Liver (tissue), 9 donors: Measurements from ENCODE around the gene C19orf25. TPM values are rescaled to one million over a fixed set of nuclear protein-coding genes. Genes with fewer than 3 reads are reported as not detected.

ENCODE experiments used
- DNase-seq: peaks from one replicate; pipeline ENCODE4 v3.0.0-alpha.2; 2017; ENCODE audit warnings: low spot score
- H3K27ac ChIP-seq, 2 donors: one replicate each; pipeline ENCODE4 v1.7.0; 2013; ENCODE audit warnings: inconsistent platforms in 2 of 2, low read length in 2 of 2, control low read depth in 1 of 2, low read depth in 1 of 2, mild to moderate bottlenecking in 1 of 2
- H3K27me3 ChIP-seq, 4 donors: one replicate each; pipeline versions ENCODE4 v1.6.1 to v1.7.0; 2013; ENCODE audit warnings: low read length in 3 of 4, inconsistent platforms in 1 of 4, mild to moderate bottlenecking in 1 of 4, moderate library complexity in 1 of 4; ENCODE audit not compliant: control insufficient read depth in 4 of 4, insufficient read depth in 4 of 4
- H3K36me3 ChIP-seq, 4 donors: one replicate each; pipeline versions ENCODE4 v1.6.1 to v1.7.0; 2013; ENCODE audit warnings: low read length in 3 of 4, mild to moderate bottlenecking in 3 of 4, low read depth in 1 of 4, moderate library complexity in 1 of 4; ENCODE audit not compliant: control insufficient read depth in 4 of 4, insufficient read depth in 3 of 4
- H3K4me1 ChIP-seq, 4 donors: one replicate each; pipeline versions ENCODE4 v1.6.1 to v1.7.0; 2013; ENCODE audit warnings: low read length in 3 of 4, mild to moderate bottlenecking in 3 of 4, moderate library complexity in 1 of 4; ENCODE audit not compliant: control insufficient read depth in 4 of 4, insufficient read depth in 4 of 4
- H3K4me3 ChIP-seq, 3 donors: one replicate each; pipeline versions ENCODE4 v1.6.1 to v1.7.0; 2013; ENCODE audit warnings: low read length in 3 of 3, control low read depth in 1 of 3, low read depth in 1 of 3, mild to moderate bottlenecking in 1 of 3
- H3K9ac ChIP-seq, 2 donors: one replicate each; pipeline ENCODE4 v1.7.0; 2013; ENCODE audit warnings: low read length in 2 of 2, mild to moderate bottlenecking in 2 of 2, moderate library complexity in 2 of 2, control low read depth in 1 of 2, low read depth in 1 of 2
- H3K9me3 ChIP-seq, 4 donors: one replicate each; pipeline versions ENCODE4 v1.6.1 to v1.7.0; 2013; ENCODE audit warnings: low read length in 3 of 4; ENCODE audit not compliant: control insufficient read depth in 4 of 4
- ATF3 ChIP-seq: IDR thresholded peaks from 2 replicates; pipeline ENCODE4 v1.6.1; 2016; ENCODE audit warnings: antibody characterized with exemption
- CTCF ChIP-seq: fragments of 150-350 bp; IDR thresholded peaks from 2 replicates; pipeline ENCODE4 v1.5.1; 2017; ENCODE audit warnings: improper control_type of control experiment, low read depth, low read length; ENCODE audit not compliant: missing input control
- EGR1 ChIP-seq, 2 donors: IDR thresholded peaks; 2 replicates each; pipeline ENCODE4 v1.6.1; 2016 to 2018; ENCODE audit warnings: antibody characterized with exemption in 2 of 2, low read depth in 2 of 2
- FOXA1 ChIP-seq: IDR thresholded peaks from 2 replicates; pipeline ENCODE4 v1.6.1; 2016; ENCODE audit warnings: antibody characterized with exemption
- FOXA2 ChIP-seq: IDR thresholded peaks from 2 replicates; pipeline ENCODE4 v1.6.1; 2016; ENCODE audit warnings: antibody characterized with exemption
- HNF4A ChIP-seq, 2 donors: conservative IDR thresholded peaks; 2 replicates each; pipeline ENCODE4 v1.6.1; 2016; ENCODE audit warnings: antibody characterized with exemption in 2 of 2, mild to moderate bottlenecking in 2 of 2
- JUND ChIP-seq, 2 donors: IDR thresholded peaks; 2 replicates each; pipeline ENCODE4 v1.6.1; 2016; ENCODE audit warnings: antibody characterized with exemption in 2 of 2
- MAX ChIP-seq: IDR thresholded peaks from 2 replicates; pipeline ENCODE4 v1.6.1; 2016; ENCODE audit warnings: antibody characterized with exemption
- RAD21 ChIP-seq, 2 donors: IDR thresholded peaks; 2 replicates each; pipeline ENCODE4 v1.6.1; 2016; ENCODE audit warnings: antibody characterized with exemption in 2 of 2, mild to moderate bottlenecking in 2 of 2
- RXRA ChIP-seq, 2 donors: IDR thresholded peaks; 2 replicates each; pipeline ENCODE4 v1.6.1; 2017 to 2018; ENCODE audit warnings: antibody characterized with exemption in 2 of 2, mild to moderate bottlenecking in 1 of 2
- SP1 ChIP-seq: IDR thresholded peaks from 2 replicates; pipeline ENCODE4 v1.6.1; 2018; ENCODE audit warnings: antibody characterized with exemption, mild to moderate bottlenecking
- YY1 ChIP-seq: IDR thresholded peaks from 2 replicates; pipeline ENCODE4 v1.6.1; 2016; ENCODE audit warnings: antibody characterized with exemption, mild to moderate bottlenecking
- ZBTB33 ChIP-seq: IDR thresholded peaks from 2 replicates; pipeline ENCODE4 v1.6.1; 2016; ENCODE audit warnings: antibody characterized with exemption
- WGBS: extraction: QIAGEN DNeasy Blood & Tissue Kit; methylation state at CpG from one replicate; pipeline ENCODE4 v1.1.7; 2013; 5-methylcytosine and 5-hydroxymethylcytosine counted together
- polyA plus RNA-seq, 2 donors: library from polyadenylated mRNA; stranded (reverse) in 1 of 2; unstranded in 1 of 2; fragments of 200-250 nt in 1 of 2; fragments of >200 nt in 1 of 2; fragmentation: Nextera tagmentation in 1 of 2; extraction: Ambion mirVana in 1 of 2; gene quantifications; one replicate each; pipeline versions ENCODE4 v1.2.1 to v1.2.3, GENCODE V29; 2013 to 2015
- total RNA-seq, 2 donors: library from RNA; depleted of rRNA; stranded (reverse); fragments of >200 nt; gene quantifications; one replicate each; pipeline ENCODE4 v1.2.3, GENCODE V29; 2014
- donor health status: healthy.
- donor health status: healthy.
- donor health status: healthy.
- donor health status: healthy.
- donor health status: healthy.

Gene C19orf25
- total and polyA plus RNA-seq, 4 donors = 15.1 to 19.8 (median 18.5) TPM

GRCh38 chr19:1451916-1452801, 26.9 kb downstream of the C19orf25 start (continued):
- TF ChIP-seq JUND (IDR thresholded peaks at IDR 0.05) (no peak), SP1 (no peak), ZBTB33 (no peak), RXRA (IDR thresholded peaks at IDR 0.05) (no peak)

- Histone ChIP-seq H3K9me3 (no peaks in the 10 kb centered on the region), H3K27ac (no peak overlapping the region), H3K4me3 (no peak overlapping the region), H3K27me3 (peaks cover 11 to 26% (median 20%) of the 10 kb centered on the region in 4 donors), H3K9ac (no peak overlapping the region), H3K36me3 (peaks cover 0 to 1% (median 0%) of the 10 kb centered on the region in 4 donors), H3K4me1 (peaks cover 0 to 28% (median 5%) of the 10 kb centered on the region in 4 donors)
- 53% methylated on average over 22 of the region's 22 CpGs for WGBS
- TF ChIP-seq SP1 (no peak), EGR1 (IDR thresholded peaks at IDR 0.05; ENCODE audit: low read depth in 2 of 2) (no peak), RAD21 (IDR thresholded peaks at IDR 0.05) (no peak), CTCF (no peak)
- DNase-seq = no peak
Measured at GRCh38 chr19:1450735-1451731, 28.0 kb downstream of the C19orf25 start.

- Histone ChIP-seq H3K27ac (no peak within 1 kb of the TSS), H3K27me3 (peaks cover 11 to 26% (median 19%) of the 10 kb centered on the region in 4 donors), H3K9me3 (no peaks in the 10 kb centered on the region), H3K36me3 (no peaks in the 10 kb centered on the region), H3K4me3 (no peak within 1 kb of the TSS), H3K9ac (no peak within 1 kb of the TSS), H3K4me1 (peaks cover 3 to 26% (median 12%) of the 10 kb centered on the region in 4 donors)
- TF ChIP-seq RXRA (IDR thresholded peaks at IDR 0.05) (no peak), CTCF (no peak), FOXA2 (no peak), MAX (no peak), ATF3 (no peak), RAD21 (IDR thresholded peaks at IDR 0.05) (no peak), FOXA1 (no peak), YY1 (no peak), ZBTB33 (no peak), HNF4A (conservative IDR thresholded peaks at IDR 0.05) (no peak)
- DNase-seq = no peak
- 8% methylated on average over 74 of the region's 74 CpGs for WGBS
Measured at GRCh38 chr19:1449467-1450442, 29.3 kb downstream of the C19orf25 start, which contains the start of gene APC2. Gene APC2 (plus strand): TSS chr19:1450121. CDS start chr19:1453002, 2,881 bp downstream.
